ENCODE data around the gene KIT.

Gene KIT

GRCh38 chr4:54726907-54727306, 69.2 kb downstream of the KIT start:
- Histone ChIP-seq H3K9me3 (replicated peaks; ENCODE audit: insufficient read depth, low read length) (no peaks in the 10 kb centered on the region), H3F3A (ENCODE audit: insufficient read depth, low read length) (no peaks in the 10 kb centered on the region), H2AFZ (ENCODE audit: low read length) (no peak overlapping the region), H3K9me2 (replicated peaks; ENCODE audit: insufficient read depth, low read length) (no peaks in the 10 kb centered on the region), H3K79me2 (ENCODE audit: low read length) (no peaks in the 10 kb centered on the region), H3K27ac (ENCODE audit: low read length) (no peak overlapping the region), H3K4me1 (ENCODE audit: low read length) (no peaks in the 10 kb centered on the region), H3K4me3 (ENCODE audit: low read length) (no peak overlapping the region), H4K20me1 (ENCODE audit: insufficient read depth, low read length) (no peaks in the 10 kb centered on the region), H3K36me3 (replicated peaks; ENCODE audit: insufficient read depth, low read length) (no peaks in the 10 kb centered on the region), H3K9ac (ENCODE audit: low read length) (no peak overlapping the region), H3K27me3 (replicated peaks; ENCODE audit: insufficient read depth, low read length) (no peaks in the 10 kb centered on the region), H3K4me2 (ENCODE audit: low read depth, low read length) (no peak overlapping the region)
- TF ChIP-seq EZH2phosphoT487 (IDR thresholded peaks at IDR 0.05; ENCODE audit: low read length) = no peak
- TF ChIP-seq CTCF (IDR thresholded peaks at IDR 0.05; ENCODE audit: low read length) = no peak
- TF ChIP-seq EZH2 (optimal IDR thresholded peaks at IDR 0.05; ENCODE audit: low read depth, low read length) = no peak
- DNase-seq = no peak

DNA sequence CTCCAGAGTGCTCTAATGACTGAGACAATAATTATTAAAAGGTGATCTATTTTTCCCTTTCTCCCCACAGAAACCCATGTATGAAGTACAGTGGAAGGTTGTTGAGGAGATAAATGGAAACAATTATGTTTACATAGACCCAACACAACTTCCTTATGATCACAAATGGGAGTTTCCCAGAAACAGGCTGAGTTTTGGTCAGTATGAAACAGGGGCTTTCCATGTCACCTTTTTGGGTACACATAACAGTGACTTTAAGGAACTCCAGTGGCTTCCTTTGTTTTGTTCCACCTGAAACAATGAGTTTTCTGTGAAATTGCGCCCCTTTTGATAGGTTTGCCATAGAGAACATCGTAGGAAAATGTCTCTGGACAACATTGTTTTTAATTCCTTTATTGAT, 69.6 kb downstream of the KIT start:
- H3F3A ChIP-seq (ENCODE audit: insufficient read depth, low read length) = no peaks in the 10 kb centered on the region
- no peak for TF ChIP-seq CTCF (IDR thresholded peaks at IDR 0.05; ENCODE audit: low read length)
- no peak for TF ChIP-seq EZH2 (optimal IDR thresholded peaks at IDR 0.05; ENCODE audit: low read depth, low read length)
- TF ChIP-seq EZH2phosphoT487 (IDR thresholded peaks at IDR 0.05; ENCODE audit: low read length) = no peak
- H3K4me2 ChIP-seq (ENCODE audit: low read depth, low read length) = no peak overlapping the region

GRCh38 chr4:54728368-54728767, 70.6 kb downstream of the KIT start:
- no peak for TF ChIP-seq EZH2phosphoT487 (IDR thresholded peaks at IDR 0.05; ENCODE audit: low read length)
- TF ChIP-seq CTCF (IDR thresholded peaks at IDR 0.05; ENCODE audit: low read length) = no peak
- TF ChIP-seq EZH2 (optimal IDR thresholded peaks at IDR 0.05; ENCODE audit: low read depth, low read length) = no peak
- Histone ChIP-seq H3K27me3 (replicated peaks; ENCODE audit: insufficient read depth, low read length) (no peaks in the 10 kb centered on the region), H3K4me2 (ENCODE audit: low read depth, low read length) (no peak overlapping the region), H3K4me1 (ENCODE audit: low read length) (no peaks in the 10 kb centered on the region), H3K9me3 (replicated peaks; ENCODE audit: insufficient read depth, low read length) (no peaks in the 10 kb centered on the region), H3K4me3 (ENCODE audit: low read length) (no peak overlapping the region), H3F3A (ENCODE audit: insufficient read depth, low read length) (no peaks in the 10 kb centered on the region), H3K9me2 (replicated peaks; ENCODE audit: insufficient read depth, low read length) (no peaks in the 10 kb centered on the region), H3K9ac (ENCODE audit: low read length) (no peak overlapping the region), H3K79me2 (ENCODE audit: low read length) (no peaks in the 10 kb centered on the region), H2AFZ (ENCODE audit: low read length) (no peak overlapping the region), H4K20me1 (ENCODE audit: insufficient read depth, low read length) (no peaks in the 10 kb centered on the region), H3K36me3 (replicated peaks; ENCODE audit: insufficient read depth, low read length) (no peaks in the 10 kb centered on the region), H3K27ac (ENCODE audit: low read length) (no peak overlapping the region)
- no peak for DNase-seq

More for the DNA sequence above, 69.6 kb downstream of the KIT start:
- no peaks in the 10 kb centered on the region for H3K36me3 ChIP-seq (replicated peaks; ENCODE audit: insufficient read depth, low read length)
- H3K9me3 ChIP-seq (replicated peaks; ENCODE audit: insufficient read depth, low read length) = no peaks in the 10 kb centered on the region
- H4K20me1 ChIP-seq (ENCODE audit: insufficient read depth, low read length) = no peaks in the 10 kb centered on the region
- DNase-seq = no peak
- no peak overlapping the region for H3K27ac ChIP-seq (ENCODE audit: low read length)
- H2AFZ ChIP-seq (ENCODE audit: low read length) = no peak overlapping the region
- H3K27me3 ChIP-seq (replicated peaks; ENCODE audit: insufficient read depth, low read length) = no peaks in the 10 kb centered on the region
- H3K79me2 ChIP-seq (ENCODE audit: low read length) = no peaks in the 10 kb centered on the region
- no peaks in the 10 kb centered on the region for H3K4me1 ChIP-seq (ENCODE audit: low read length)
- H3K9ac ChIP-seq (ENCODE audit: low read length) = no peak overlapping the region
- H3K9me2 ChIP-seq (replicated peaks; ENCODE audit: insufficient read depth, low read length) = no peaks in the 10 kb centered on the region
- no peak overlapping the region for H3K4me3 ChIP-seq (ENCODE audit: low read length)
